Measurements from ENCODE around the gene HDHD3.

HDHD3 gene

DNA sequence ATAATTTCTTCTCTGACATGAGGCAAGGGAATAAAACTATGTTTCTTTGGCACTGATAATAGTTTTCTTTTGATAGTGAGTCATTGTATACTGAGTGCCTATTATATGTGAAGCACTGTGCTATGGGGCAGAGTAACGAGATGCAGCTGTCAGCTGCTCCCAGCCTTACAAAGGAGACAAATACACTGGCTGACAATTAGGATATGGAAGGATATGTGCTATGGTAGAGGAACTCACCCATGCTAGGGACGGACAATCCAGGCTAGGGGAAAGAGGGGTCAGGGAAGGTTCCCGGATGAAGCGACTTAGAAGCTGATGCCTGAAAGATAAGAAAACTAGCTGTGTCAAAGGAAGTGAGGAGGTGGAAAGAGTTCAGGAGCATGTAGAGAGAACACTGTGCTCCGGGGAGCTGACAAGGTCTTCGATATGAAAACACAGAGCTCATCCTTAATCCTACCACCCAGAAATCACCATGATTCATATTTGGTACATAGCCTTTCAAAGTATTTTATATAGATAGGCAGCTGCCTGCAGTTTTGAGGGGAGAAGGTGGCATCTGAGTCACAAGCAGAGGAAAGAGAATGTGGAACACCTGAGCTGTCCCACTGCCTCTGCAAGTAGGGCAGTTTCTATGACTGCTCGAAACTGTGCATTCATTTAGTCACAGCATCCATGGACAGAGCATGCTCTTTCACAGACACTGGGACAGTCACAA, 15.3 kb downstream of the HDHD3 start:
- DNase-seq = no peak

DNA sequence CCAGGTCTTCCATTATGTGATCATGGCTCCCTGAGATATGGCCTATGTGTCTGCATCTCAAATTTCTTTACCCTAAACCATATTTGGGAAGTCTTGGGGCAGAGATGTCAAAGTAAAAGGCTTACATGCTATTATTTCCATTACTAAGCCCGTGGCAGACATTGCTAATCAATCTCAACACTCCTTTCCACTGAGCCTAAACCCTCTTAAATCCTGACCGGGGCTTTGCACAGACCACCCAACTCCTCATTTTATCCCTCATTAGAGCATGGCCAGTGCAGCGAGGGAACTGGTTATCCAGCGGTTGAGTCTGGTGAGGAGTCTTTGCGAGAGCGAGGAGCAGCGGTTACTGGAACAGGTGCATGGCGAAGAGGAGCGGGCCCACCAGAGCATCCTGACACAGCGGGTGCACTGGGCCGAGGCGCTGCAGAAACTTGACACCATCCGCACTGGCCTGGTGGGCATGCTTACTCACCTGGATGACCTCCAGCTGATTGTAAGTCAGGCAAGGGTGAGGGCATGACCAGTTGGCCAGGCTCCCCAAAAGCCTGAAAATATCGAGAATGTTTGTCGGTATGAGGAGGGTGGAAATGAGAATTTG, 16.4 kb downstream of the HDHD3 start:
- DNase-seq = no peak

- no peak for DNase-seq
These were observed 17.4 kb downstream of the HDHD3 start for GRCh38 chr9:113359385-113359784.

DNA sequence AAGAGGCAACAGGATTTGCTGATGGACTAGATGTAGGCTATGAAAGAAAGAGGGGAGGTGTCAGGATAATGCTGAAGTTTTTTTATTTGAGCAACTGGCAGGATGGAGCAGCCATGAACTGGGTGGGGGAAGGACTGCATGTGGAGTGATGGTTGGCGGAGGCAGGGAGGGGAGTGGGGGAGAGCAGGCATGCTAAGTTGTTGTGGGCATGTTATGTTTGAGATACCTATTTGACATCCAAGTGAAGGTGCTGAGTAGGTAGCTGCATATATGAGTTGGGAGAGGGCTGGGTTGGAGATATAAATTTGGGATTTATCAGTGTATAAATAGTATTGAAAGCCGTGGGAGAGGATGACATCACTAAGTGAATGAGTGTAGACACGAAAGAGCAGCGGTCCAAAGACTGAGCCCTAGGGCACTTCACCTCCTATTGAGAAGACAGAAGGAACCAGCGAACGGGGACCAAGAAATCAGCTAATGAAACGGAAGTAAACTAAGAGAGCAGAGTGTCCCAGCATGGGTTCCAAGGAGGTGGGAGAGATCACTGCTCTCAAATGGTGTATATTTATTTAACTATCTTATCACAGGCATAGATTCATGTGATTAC, 20.0 kb downstream of the HDHD3 start:
- DNase-seq = no peak

DNA sequence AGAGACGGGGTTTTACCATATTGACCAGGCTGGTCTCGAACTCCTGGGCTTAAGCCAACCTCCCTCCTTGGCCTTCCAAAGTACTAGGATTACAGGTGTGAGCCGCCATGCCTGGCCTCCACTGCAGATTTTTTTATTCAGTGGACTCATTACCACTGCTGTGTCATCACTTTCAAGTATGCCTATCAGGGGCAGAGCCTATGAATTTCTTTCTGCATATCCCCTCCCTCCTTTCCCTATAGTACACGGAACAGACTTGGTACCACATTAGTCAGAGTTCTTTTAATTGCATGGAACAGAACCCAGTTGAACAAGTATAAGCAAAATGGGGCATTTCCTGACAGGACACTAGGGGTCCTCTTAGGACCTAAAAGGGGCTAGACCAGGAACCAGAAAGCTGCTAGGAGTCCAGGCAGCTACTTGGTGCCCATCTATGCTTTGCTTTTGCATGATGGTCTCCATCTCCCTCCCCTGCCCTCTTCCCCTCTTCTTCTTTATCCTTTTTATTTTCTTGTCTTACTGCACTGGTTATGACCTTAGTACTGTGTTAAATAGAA, 21.7 kb downstream of the HDHD3 start:
- DNase-seq = no peak

GRCh38 chr9:113352411-113352810, 24.4 kb downstream of the HDHD3 start:
- DNase-seq = no peak

- no peak for DNase-seq
These were observed 24.8 kb downstream of the HDHD3 start for GRCh38 chr9:113352006-113352405.

- no peak for DNase-seq
These were observed 25.8 kb downstream of the HDHD3 start for GRCh38 chr9:113350937-113351336.

GRCh38 chr9:113350107-113350661, 26.6 kb downstream of the HDHD3 start:
- DNase-seq = no peak

DNA sequence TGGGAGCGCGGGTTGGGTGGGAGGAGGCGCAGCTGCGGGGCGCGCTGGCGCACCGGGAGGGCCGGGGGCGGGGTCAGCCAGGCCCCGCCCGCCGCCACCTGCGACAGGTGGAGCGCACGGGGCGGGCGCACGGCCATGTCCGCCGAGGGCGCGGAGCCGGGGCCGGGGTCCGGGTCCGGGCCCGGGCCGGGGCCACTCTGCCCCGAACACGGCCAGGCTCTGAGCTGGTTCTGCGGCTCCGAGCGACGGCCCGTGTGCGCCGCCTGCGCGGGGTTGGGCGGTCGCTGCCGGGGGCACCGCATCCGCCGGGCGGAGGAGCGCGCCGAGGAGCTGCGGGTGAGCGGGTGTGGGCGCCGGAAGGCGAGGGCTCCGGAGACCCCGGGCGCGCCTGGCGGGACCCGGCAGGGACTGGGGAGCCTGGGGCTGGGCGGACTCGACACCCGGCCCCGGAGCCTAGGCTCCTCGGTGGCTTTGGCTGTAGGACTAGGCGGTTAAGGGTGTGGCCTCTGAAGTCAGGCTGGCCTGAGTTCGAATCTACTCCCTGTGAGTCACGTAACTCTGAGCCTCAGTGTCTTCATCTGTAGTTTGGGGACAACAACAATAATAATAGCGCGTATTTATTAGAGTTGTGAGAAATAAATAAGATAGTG, 27.2 kb downstream of the HDHD3 start, which contains the start of gene BSPRY:
Gene BSPRY, plus strand, starts transcription at position 97 of the 650 bp plus-strand sequence. Its CDS starts 39 bp downstream, at position 136.
- DNase-seq = peak in 2 of 4 experiments; percentile 6 to 10

DNA sequence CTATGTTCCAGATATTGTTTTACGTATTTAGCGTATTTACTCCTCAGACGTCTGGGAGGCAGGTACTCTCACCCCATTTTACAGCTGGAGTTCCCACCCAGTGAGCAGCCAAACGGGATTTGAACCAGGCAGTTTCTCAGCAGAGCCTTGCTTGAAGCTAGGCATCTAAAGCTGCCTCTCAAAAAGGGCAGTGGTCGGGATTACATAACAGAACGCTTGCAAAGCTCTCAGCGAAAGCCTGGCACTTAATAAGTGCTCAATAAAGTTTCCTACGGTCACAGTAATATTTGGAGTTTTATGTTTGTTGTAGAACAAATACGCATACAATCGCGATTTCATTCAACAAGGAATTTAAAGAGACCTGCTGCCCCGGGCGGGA, 27.7 kb downstream of the HDHD3 start:
- no peak for DNase-seq

DNA sequence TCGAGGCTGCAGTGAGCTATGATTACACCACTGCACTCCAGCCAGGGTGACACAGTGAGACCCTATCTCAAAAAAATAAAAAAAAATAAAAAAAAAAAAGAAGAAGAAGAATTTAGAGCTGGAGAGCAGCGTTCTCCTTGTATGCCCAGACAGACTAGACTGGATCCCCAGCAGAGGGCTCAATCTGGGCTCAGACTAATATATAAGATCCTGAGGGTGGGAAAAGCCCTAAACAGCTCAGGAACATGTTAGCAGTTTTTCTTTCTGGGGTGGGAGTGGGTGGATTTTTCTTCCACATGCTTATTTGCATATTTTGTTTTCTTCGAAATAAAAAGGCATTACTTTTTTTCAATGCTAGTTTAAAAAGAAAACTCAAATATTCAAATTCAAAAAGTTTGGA, 28.3 kb downstream of the HDHD3 start:
- DNase-seq = no peak

DNA sequence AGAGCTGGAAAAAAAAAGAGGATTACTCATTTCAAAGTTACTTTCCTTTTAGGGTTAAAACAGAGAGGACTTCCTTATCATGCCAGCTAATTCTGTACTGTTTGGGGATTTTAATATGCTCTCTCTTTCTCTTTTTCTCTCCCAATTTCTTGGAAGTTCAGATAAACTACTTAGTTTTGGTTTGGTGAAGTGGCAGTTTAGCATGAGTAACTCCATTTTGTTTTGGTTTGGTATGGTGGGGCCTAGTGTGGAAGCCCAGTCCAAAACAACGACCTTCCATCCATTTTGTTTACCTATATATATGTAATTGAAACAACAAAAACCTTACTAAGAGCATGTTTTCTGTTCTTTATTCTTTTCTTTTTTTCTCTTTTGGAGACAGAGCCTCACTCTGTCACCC, 31.1 kb downstream of the HDHD3 start:
- DNase-seq = no peak

GRCh38 chr9:113345190-113345589, 31.6 kb downstream of the HDHD3 start:
- DNase-seq = no peak

- no peak for DNase-seq
These were observed 33.0 kb downstream of the HDHD3 start for GRCh38 chr9:113343732-113344231.

GRCh38 chr9:113341712-113342410, 34.9 kb downstream of the HDHD3 start:
- no peak for DNase-seq

DNA sequence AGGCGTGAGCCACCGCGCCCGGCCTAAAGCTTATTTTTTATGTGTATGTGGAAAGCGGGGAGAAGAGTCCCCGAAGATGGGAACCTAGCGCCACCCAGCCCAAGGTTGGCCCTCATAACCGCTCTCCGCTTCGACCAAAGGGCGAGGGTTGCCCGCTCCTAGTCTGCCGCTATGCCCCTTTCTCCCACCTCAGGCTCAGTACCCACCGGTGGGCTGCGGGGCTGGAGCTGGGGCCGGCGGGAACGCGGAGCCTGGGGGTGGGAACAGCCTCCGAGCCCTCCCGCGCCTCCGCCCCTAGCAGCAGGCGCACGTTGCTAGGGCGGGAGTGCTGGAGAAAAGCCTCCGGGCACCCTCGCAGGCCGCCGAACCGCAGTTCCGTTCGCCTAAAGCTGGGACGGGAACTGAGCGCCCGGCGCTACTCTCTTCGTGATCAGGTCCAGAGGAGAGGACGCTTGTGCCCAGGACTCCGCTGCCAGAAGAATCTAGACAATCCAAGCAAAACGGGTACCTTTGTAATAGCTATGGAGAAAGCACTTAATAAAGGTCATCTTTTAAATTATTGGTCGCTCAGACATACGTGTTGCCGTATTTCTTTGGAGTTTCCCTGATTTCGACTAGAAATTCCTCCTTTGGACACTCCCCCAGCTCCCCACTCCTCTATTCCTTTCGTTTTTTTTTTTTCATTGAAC, 36.6 kb downstream of the HDHD3 start, which contains the start of gene WDR31:
Gene WDR31, minus strand, starts transcription at position 265 of the 689 bp plus-strand sequence. CDS start 8,253 bp downstream, outside the sequence.
- peak; percentile 55 to 65 (median 58) for DNase-seq

GRCh38 chr9:113337714-113338113, 39.1 kb downstream of the HDHD3 start:
- no peak for DNase-seq

DNA sequence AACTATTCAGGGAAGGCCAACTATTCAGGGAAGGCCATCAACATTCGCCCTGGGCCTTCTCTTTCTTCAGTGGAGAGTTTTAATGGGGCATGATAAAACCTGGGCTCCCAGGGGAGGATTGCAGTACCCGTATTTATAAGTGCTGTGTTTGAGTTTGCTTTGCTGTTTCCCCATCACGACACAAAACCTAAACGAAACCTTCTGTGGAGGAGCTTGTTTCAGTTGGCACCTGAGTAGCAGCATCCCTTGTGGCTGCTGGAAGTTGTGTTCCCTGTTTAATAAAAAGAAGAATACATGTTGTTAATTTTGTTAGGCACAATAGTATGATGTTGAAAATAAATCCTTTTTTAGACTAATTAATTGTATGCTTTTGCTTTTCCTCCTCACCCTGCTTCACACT, 45.0 kb downstream of the HDHD3 start:
- DNase-seq = no peak

GRCh38 chr9:113328045-113328782, 48.6 kb downstream of the HDHD3 start:
- DNase-seq = no peak

DNA sequence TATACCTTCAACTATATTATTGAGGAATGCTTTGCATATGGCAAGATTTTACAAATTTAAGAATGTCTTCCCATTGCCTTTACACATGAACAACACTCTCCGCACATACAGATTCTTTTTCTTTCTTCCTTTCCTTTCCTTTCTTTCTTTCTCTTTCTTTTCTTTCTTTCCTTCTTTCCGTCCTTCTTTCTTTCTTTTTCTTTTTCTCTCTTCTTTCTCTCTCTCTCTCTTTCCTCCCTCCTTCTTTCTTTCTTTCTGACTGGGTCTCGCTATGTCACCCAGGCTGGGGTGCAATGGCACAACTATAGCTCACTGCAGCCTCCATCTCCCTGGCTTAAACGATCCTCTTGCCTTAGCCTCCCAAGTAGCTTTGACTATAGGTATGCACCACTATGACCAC, 50.6 kb downstream of the HDHD3 start:
- no peak for DNase-seq

All from activated CD4-positive, CD25-positive, alpha-beta regulatory T cell (primary cell).